ENCODE results near the gene ATP2A3. TPM values are rescaled to one million over a fixed set of nuclear protein-coding genes. Genes with fewer than 3 reads are reported as not detected.

Gene ATP2A3
- total and polyA plus RNA-seq, 2 experiments from 2014 or later, result 4.2 to 6.9 TPM

GRCh38 chr17:3885970-3886369 lies 78.3 kb downstream of the ATP2A3 start:
- no peak for TF ChIP-seq CTCF (IDR thresholded peaks at IDR 0.05; ENCODE audit: low read depth, low read length)
- Histone ChIP-seq H3K9me3 (ENCODE audit: low read depth) (no peaks in the 10 kb centered on the region), H3K4me3 (no peak overlapping the region), H3K27ac (no peak overlapping the region), H3K27me3 (no peaks in the 10 kb centered on the region), H3K36me3 (no peaks in the 10 kb centered on the region), H3K4me1 (ENCODE audit: low read depth) (no peaks in the 10 kb centered on the region)
- DNase-seq (ENCODE audit: low read depth in 1 of 2, low spot score in 1 of 2), result peak in 1 of 2 donors; percentile 62

- Histone ChIP-seq H3K27ac (no peak overlapping the region), H3K4me3 (no peak overlapping the region), H3K27me3 (no peaks in the 10 kb centered on the region), H3K4me1 (ENCODE audit: low read depth) (no peaks in the 10 kb centered on the region), H3K36me3 (no peaks in the 10 kb centered on the region), H3K9me3 (ENCODE audit: low read depth) (no peaks in the 10 kb centered on the region)
- TF ChIP-seq CTCF (IDR thresholded peaks at IDR 0.05; ENCODE audit: low read depth, low read length), result no peak
- DNase-seq (ENCODE audit: low read depth in 1 of 2, low spot score in 1 of 2), result peak in 1 of 2 donors; percentile 51
Measured at GRCh38 chr17:3885271-3885670, 79.0 kb downstream of the ATP2A3 start.

DNA sequence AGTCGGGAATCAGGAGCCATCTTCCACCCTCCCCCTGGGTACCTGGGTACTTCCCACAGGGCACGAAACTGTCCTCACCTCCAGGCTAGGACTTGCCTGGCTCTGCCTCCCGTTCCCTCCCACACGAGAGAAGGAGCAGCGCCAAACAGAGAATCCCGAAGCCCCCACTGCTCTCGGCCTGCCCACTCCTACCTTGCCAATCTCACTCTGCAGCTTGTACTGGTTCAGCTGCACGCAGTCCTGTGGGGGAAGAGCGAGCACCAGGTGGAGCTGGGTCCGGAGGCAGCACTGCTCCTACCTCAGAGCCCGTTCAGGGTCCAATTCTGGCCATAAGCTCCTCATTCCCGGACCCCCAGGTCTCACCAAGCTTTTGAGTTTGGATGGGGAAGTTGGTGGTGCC lies 80.0 kb downstream of the ATP2A3 start:
- H3K4me1 ChIP-seq (ENCODE audit: low read depth), result no peaks in the 10 kb centered on the region
- no peak for DNase-seq (ENCODE audit: low read depth in 1 of 2, low spot score in 1 of 2)
- no peaks in the 10 kb centered on the region for H3K9me3 ChIP-seq (ENCODE audit: low read depth)
- H3K36me3 ChIP-seq, result no peaks in the 10 kb centered on the region
- no peak overlapping the region for H3K4me3 ChIP-seq
- no peak for TF ChIP-seq CTCF (IDR thresholded peaks at IDR 0.05; ENCODE audit: low read depth, low read length)
- no peaks in the 10 kb centered on the region for H3K27me3 ChIP-seq
- no peak overlapping the region for H3K27ac ChIP-seq

DNA sequence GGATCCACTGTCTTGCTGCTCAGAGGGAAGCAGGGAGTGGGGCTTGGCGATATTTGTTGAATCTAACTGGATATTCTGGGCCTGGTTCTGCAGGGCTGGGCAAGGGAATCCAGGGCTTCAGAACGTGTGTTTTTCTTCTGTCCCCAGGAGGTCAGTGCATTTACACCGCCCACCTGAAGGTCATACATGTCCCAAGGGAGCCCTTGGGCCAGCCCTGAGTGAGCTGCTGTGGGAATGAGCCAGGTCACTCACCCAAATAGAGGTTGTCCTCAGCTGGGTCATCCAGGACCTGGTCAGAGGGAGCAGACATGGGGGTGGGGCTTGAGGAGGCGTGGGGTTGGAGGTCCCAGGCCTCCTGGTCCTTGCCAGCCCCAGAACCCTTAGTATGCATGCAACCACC lies 82.0 kb downstream of the ATP2A3 start:
- Histone ChIP-seq H3K36me3 (no peaks in the 10 kb centered on the region), H3K27ac (no peak overlapping the region), H3K4me1 (ENCODE audit: low read depth) (no peaks in the 10 kb centered on the region), H3K4me3 (no peak overlapping the region), H3K9me3 (ENCODE audit: low read depth) (no peaks in the 10 kb centered on the region), H3K27me3 (no peaks in the 10 kb centered on the region)
- no peak for DNase-seq (ENCODE audit: low read depth in 1 of 2, low spot score in 1 of 2)
- no peak for TF ChIP-seq CTCF (IDR thresholded peaks at IDR 0.05; ENCODE audit: low read depth, low read length)

DNA sequence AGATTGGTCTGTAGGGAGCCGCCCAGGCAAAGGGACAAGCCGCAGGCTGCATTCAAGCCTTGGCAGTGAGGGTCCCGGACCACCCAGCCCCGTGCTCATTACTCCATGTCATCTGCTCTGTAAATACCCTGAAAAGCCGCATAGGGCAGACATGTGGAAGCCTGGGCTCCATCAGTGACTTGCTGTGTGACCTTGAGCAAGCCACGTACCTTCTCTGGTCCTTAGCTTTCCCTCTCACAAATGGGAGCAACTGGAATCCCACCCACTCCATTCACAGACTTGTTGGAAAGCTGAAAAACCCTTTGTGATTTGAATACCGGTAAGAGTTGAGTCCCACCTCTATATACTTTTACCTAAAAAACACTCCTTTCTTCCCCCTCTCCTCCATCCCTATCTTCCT lies 83.3 kb downstream of the ATP2A3 start:
- DNase-seq (ENCODE audit: low read depth in 1 of 2, low spot score in 1 of 2), result no peak
- H3K27ac ChIP-seq, result no peak overlapping the region
- no peaks in the 10 kb centered on the region for H3K27me3 ChIP-seq

More for the DNA sequence above, 83.3 kb downstream of the ATP2A3 start:
- no peak for TF ChIP-seq CTCF (IDR thresholded peaks at IDR 0.05; ENCODE audit: low read depth, low read length)
- Histone ChIP-seq H3K4me1 (ENCODE audit: low read depth) (no peaks in the 10 kb centered on the region), H3K4me3 (no peak overlapping the region), H3K36me3 (no peaks in the 10 kb centered on the region), H3K9me3 (ENCODE audit: low read depth) (no peaks in the 10 kb centered on the region)
